H1 (cell line): ENCODE data around the gene ADPRM. TPM values are rescaled to one million over a fixed set of nuclear protein-coding genes. Genes with fewer than 3 reads are reported as not detected.
A peak's percentile ranks its signal among the peaks of the same experiment; 100 is the strongest.

Experiments used
- CTCF ChIA-PET: fragments of 300-600 bp; sonication (Branson Sonifier 250); formaldehyde crosslinking; loops from one replicate; lab custom pipeline; 2021; ENCODE audit not compliant: partially characterized antibody; lab: Charles Lee
- POLR2A ChIA-PET: fragments of 300-600 bp; sonication (Branson Sonifier 250); formaldehyde crosslinking; loops from one replicate; lab custom pipeline; 2021; ENCODE audit warnings: inconsistent platforms; ENCODE audit not compliant: partially characterized antibody; lab: Charles Lee
- DNase-seq, 2 experiments: peaks; one replicate each; pipeline versions ENCODE4 v3.0.0 to v3.0.0-alpha.2; 2010 to 2022; ENCODE audit warnings: low spot score in 2 of 2, low read depth in 1 of 2, mixed read lengths in 1 of 2
- FAIRE-seq: peaks from 2 replicates; lab custom pipeline; 2011; peaks lifted over from hg19 to GRCh38; lab: Jason Lieb, UNC
- H2AFZ ChIP-seq: 2 replicates; pipeline ENCODE4 v1.8.1; 2012; ENCODE audit warnings: low read length, inconsistent platforms
- H2AK5ac ChIP-seq: 2 replicates; pipeline ENCODE4 v1.6.1; 2013; ENCODE audit warnings: low read depth, low read length
- H2BK120ac ChIP-seq: replicated peaks from 2 replicates; pipeline ENCODE3; 2013; ENCODE audit warnings: low read depth, low read length, inconsistent platforms
- H2BK12ac ChIP-seq: 2 replicates; pipeline ENCODE4 v1.6.1; 2013; ENCODE audit warnings: low read depth, low read length
- H2BK15ac ChIP-seq: 2 replicates; pipeline ENCODE4 v1.6.1; 2013; ENCODE audit warnings: low read length
- H2BK20ac ChIP-seq: 2 replicates; pipeline ENCODE4 v1.6.1; 2013; ENCODE audit warnings: low read length
- H2BK5ac ChIP-seq: 2 replicates; pipeline ENCODE4 v1.6.1; 2013; ENCODE audit warnings: low read depth, low read length
- H3K14ac ChIP-seq: 2 replicates; pipeline ENCODE4 v1.6.1; 2013; ENCODE audit warnings: inconsistent platforms; ENCODE audit not compliant: insufficient read length
- H3K18ac ChIP-seq: 2 replicates; pipeline ENCODE4 v1.6.1; 2013; ENCODE audit warnings: low read length; ENCODE audit errors: extremely low read depth
- H3K23ac ChIP-seq: 2 replicates; pipeline ENCODE4 v1.6.1; 2013; ENCODE audit warnings: inconsistent platforms; ENCODE audit not compliant: insufficient read length
- H3K23me2 ChIP-seq: 2 replicates; pipeline ENCODE4 v1.6.1; 2013; ENCODE audit warnings: low read depth, low read length
- H3K27ac ChIP-seq: 2 replicates; pipeline ENCODE4 v1.6.1; 2011; ENCODE audit warnings: low read depth, low read length, inconsistent platforms
- H3K27me3 ChIP-seq, 4 experiments: replicated peaks in 1 of 4; 1 replicate in 1 of 4; 2 replicates in 3 of 4; pipeline versions ENCODE4 v1.6.1 to v1.8.1; 2011 to 2013; ENCODE audit warnings: low read length in 3 of 4, mild to moderate bottlenecking in 3 of 4, inconsistent platforms in 2 of 4, mixed read lengths in 2 of 4, moderate library complexity in 1 of 4; ENCODE audit not compliant: control insufficient read depth in 3 of 4, insufficient read depth in 3 of 4; ENCODE audit errors: extremely low read depth in 1 of 4
- H3K36me3 ChIP-seq, 4 experiments: 2 replicates each; pipeline versions ENCODE4 v1.6.1 to v1.8.1; 2011 to 2013; ENCODE audit warnings: mild to moderate bottlenecking in 4 of 4, low read length in 3 of 4, moderate library complexity in 2 of 4, control low read depth in 1 of 4, inconsistent platforms in 1 of 4; ENCODE audit not compliant: insufficient read depth in 4 of 4, control insufficient read depth in 2 of 4
- H3K4ac ChIP-seq: replicated peaks from 2 replicates; pipeline ENCODE3; 2013; ENCODE audit warnings: low read length, low read depth, mixed read lengths, inconsistent platforms; ENCODE audit not compliant: insufficient read length
- H3K4me1 ChIP-seq, 4 experiments: replicated peaks in 1 of 4; 1 replicate in 1 of 4; 2 replicates in 3 of 4; pipeline versions ENCODE4 v1.6.1 to v1.8.1; 2011 to 2013; ENCODE audit warnings: low read length in 3 of 4, inconsistent platforms in 2 of 4, mixed read lengths in 1 of 4; ENCODE audit not compliant: insufficient read depth in 4 of 4, control insufficient read depth in 3 of 4
- H3K4me2 ChIP-seq, 2 experiments: 2 replicates each; pipeline versions ENCODE4 v1.6.1 to v1.8.1; 2011 to 2013; ENCODE audit warnings: low read depth in 2 of 2, low read length in 2 of 2, control low read depth in 1 of 2, inconsistent platforms in 1 of 2, mild to moderate bottlenecking in 1 of 2; ENCODE audit not compliant: insufficient read depth in 1 of 2
- H3K4me3 ChIP-seq, 4 experiments: fragments of 200-600, 300-600 bp in 1 of 4; sonication (generic), shearing (Covaris generic), sonication (Bioruptor Twin) in 1 of 4; 2 replicates each; pipeline versions ENCODE4 v1.5.1 to v1.8.1; 2011 to 2016; ENCODE audit warnings: low read length in 4 of 4, low read depth in 3 of 4, control low read depth in 2 of 4, inconsistent platforms in 2 of 4, mild to moderate bottlenecking in 2 of 4, mixed read lengths in 1 of 4, moderate library complexity in 1 of 4; ENCODE audit not compliant: insufficient read depth in 2 of 4; ENCODE audit errors: extremely low read depth in 1 of 4
- H3K56ac ChIP-seq: replicated peaks from 2 replicates; pipeline ENCODE3; 2013; ENCODE audit warnings: low read depth, mild to moderate bottlenecking, mixed read lengths, low read length, inconsistent platforms; ENCODE audit not compliant: insufficient read length
- H3K79me1 ChIP-seq: 2 replicates; pipeline ENCODE4 v1.6.1; 2013; ENCODE audit warnings: low read depth, low read length, control low read depth
- H3K79me2 ChIP-seq, 2 experiments: 2 replicates each; pipeline versions ENCODE4 v1.6.1 to v1.8.1; 2012 to 2013; ENCODE audit warnings: low read length in 2 of 2, mild to moderate bottlenecking in 2 of 2, inconsistent platforms in 1 of 2; ENCODE audit not compliant: insufficient read depth in 2 of 2, control insufficient read depth in 1 of 2
- H3K9ac ChIP-seq, 4 experiments: replicated peaks in 1 of 4; 1 replicate in 1 of 4; 2 replicates in 3 of 4; pipeline versions ENCODE4 v1.6.1 to v1.8.1; 2011 to 2013; ENCODE audit warnings: low read depth in 3 of 4, low read length in 3 of 4, control low read depth in 2 of 4, mild to moderate bottlenecking in 2 of 4, moderate library complexity in 2 of 4, inconsistent platforms in 1 of 4; ENCODE audit errors: extremely low read depth in 1 of 4
- H3K9me3 ChIP-seq, 2 experiments: 2 replicates each; pipeline versions ENCODE4 v1.6.1 to v1.8.1; 2012 to 2013; ENCODE audit warnings: mild to moderate bottlenecking in 2 of 2, moderate library complexity in 2 of 2, control low read depth in 1 of 2, inconsistent platforms in 1 of 2, low read depth in 1 of 2, low read length in 1 of 2, mixed read lengths in 1 of 2; ENCODE audit not compliant: insufficient read depth in 2 of 2
- H4K20me1 ChIP-seq, 2 experiments: replicated peaks in 1 of 2; 2 replicates each; pipeline versions ENCODE3 to v1.8.1; 2011 to 2013; ENCODE audit warnings: inconsistent platforms in 2 of 2, low read length in 2 of 2, mild to moderate bottlenecking in 1 of 2; ENCODE audit not compliant: insufficient read depth in 2 of 2, control insufficient read depth in 1 of 2
- H4K5ac ChIP-seq: 2 replicates; pipeline ENCODE4 v1.6.1; 2013; ENCODE audit warnings: low read length, low read depth, mixed read lengths, inconsistent platforms; ENCODE audit not compliant: insufficient read length
- H4K8ac ChIP-seq: 2 replicates; pipeline ENCODE4 v1.8.0; 2013; ENCODE audit warnings: mild to moderate bottlenecking, moderate library complexity, low read length, inconsistent platforms; ENCODE audit not compliant: insufficient read depth; ENCODE audit errors: extremely low read depth
- H4K91ac ChIP-seq: replicated peaks from 2 replicates; pipeline ENCODE3; 2013; ENCODE audit warnings: low read length, mixed read lengths, inconsistent platforms; ENCODE audit not compliant: insufficient read length
- BACH1 ChIP-seq: IDR thresholded peaks from 2 replicates; pipeline ENCODE4 v1.6.1; 2012; ENCODE audit warnings: low read length, improper control_type of control experiment
- CEBPB ChIP-seq: IDR thresholded peaks from 2 replicates; pipeline ENCODE4 v1.6.1; 2012; ENCODE audit warnings: low read depth, low read length
- CREB1 ChIP-seq: IDR thresholded peaks from 2 replicates; pipeline ENCODE4 v1.6.1; 2012; ENCODE audit warnings: inconsistent platforms
- EGR1 ChIP-seq: IDR thresholded peaks from 2 replicates; pipeline ENCODE4 v1.6.1; 2011; ENCODE audit warnings: low read depth, low read length, borderline replicate concordance
- FOSL1 ChIP-seq: IDR thresholded peaks from 2 replicates; pipeline ENCODE4 v1.6.1; 2011; ENCODE audit warnings: mild to moderate bottlenecking, low read depth, low read length, moderate library complexity; ENCODE audit not compliant: insufficient read depth
- GABPA ChIP-seq: IDR thresholded peaks from 2 replicates; pipeline ENCODE4 v1.6.1; 2011; ENCODE audit warnings: mild to moderate bottlenecking, low read length, moderate library complexity, borderline replicate concordance; ENCODE audit not compliant: insufficient read depth
- POLR2AphosphoS5 ChIP-seq: IDR thresholded peaks from 2 replicates; pipeline ENCODE4 v1.6.1; 2011; ENCODE audit warnings: low read depth, low read length
- SIX5 ChIP-seq: IDR thresholded peaks from 2 replicates; pipeline ENCODE4 v1.6.1; 2011; ENCODE audit warnings: mild to moderate bottlenecking, low read depth, low read length
- SP2 ChIP-seq: IDR thresholded peaks from 2 replicates; pipeline ENCODE4 v1.6.1; 2012; ENCODE audit warnings: mild to moderate bottlenecking, low read length, inconsistent platforms
- WGBS, 2 experiments: shearing (Covaris generic) in 1 of 2; methylation state at CpG; one replicate each; pipeline versions ENCODE4 v1.1.6 to v1.1.7; 2013 to 2015; ENCODE audit warnings: low lambda C conversion rate in 2 of 2, mixed read lengths in 2 of 2, inconsistent platforms in 1 of 2, low coverage in 1 of 2, missing lambda C conversion rate in 1 of 2; ENCODE audit not compliant: insufficient replicate concordance in 2 of 2, insufficient coverage in 1 of 2, insufficient read length in 1 of 2; ENCODE audit errors: extremely low coverage in 1 of 2, missing lambda C conversion rate in 1 of 2; 5-methylcytosine and 5-hydroxymethylcytosine counted together
- polyA plus RNA-seq, 7 experiments: library from polyadenylated mRNA; depleted of rRNA in 3 of 7; stranded (reverse) in 5 of 7; unstranded in 2 of 7; fragments of >200 nt in 5 of 7; fragments of 200-250 nt in 2 of 7; gene quantifications; 1 replicate in 5 of 7; 2 replicates in 1 of 7; 4 replicates in 1 of 7; pipeline versions ENCODE4 v1.2.1 to v1.2.3, GENCODE V29; 2011 to 2013; ENCODE audit warnings: missing spikeins in 2 of 7, mixed read lengths in 2 of 7
- total RNA-seq: library from RNA; stranded (reverse); fragmentation: NEBNext Ultra II Directional; extraction: Animal tissue kit (Norgen Biotek cat#: 25700); gene quantifications from 2 replicates; pipeline ENCODE4 v1.2.1, GENCODE V29; 2021
- TF ChIP-seq, protein P1 (sequence below): IDR thresholded peaks from 2 replicates; pipeline ENCODE4 v1.6.1; 2012; ENCODE audit warnings: inconsistent platforms
- TF ChIP-seq, protein P2 (sequence below), 3 experiments: IDR thresholded peaks; 1 replicate in 2 of 3; 2 replicates in 1 of 3; pipeline versions ENCODE4 v1.5.1 to v1.6.1; 2011; ENCODE audit warnings: low read length in 3 of 3, mild to moderate bottlenecking in 3 of 3, inconsistent platforms in 2 of 3, low read depth in 1 of 3, moderate library complexity in 1 of 3; ENCODE audit not compliant: insufficient read depth in 1 of 3; ENCODE audit errors: control extremely low read depth in 1 of 3

The ADPRM gene
- total and polyA plus RNA-seq, 2 of the 8 experiments (the other 6 are each of a cell fraction or from before 2014, with no cell fraction given): 6.7 to 7.9 TPM

DNA sequence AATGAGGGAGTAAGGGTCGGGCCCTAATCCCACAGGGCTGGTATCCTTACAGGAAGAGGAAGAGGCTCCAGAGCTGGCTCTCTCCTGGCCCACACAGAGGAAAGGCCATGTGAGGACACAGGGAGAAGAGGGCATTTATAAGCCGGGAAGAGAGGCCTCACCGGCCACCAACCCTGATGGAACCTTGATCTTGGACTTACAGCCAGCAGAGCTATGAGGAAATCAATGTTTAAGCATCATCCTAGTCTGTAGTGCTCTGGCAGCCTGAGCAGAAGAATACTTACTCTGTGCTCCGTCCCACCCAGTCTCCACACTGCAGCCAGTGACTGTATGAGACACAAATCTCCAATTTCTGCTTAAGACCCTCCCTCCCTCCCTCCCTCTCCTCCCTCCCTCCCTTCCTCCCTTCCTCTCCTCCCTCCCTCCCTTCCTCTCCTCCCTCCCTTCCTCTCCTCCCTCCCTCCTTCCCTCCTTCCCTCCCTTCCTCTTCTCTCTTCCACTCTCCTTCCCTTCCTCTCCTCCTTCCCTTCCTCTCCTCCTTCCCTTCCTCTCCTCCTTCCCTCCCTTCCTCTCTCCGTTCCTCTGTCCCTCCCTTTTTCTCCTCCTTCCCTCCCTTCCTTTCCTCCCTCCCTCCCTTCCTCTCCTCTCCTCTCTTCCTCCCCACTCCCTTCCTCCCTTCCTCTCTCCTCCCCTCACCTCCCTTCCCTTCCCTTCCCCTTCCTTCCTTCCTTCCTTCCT lies 41.3 kb downstream of the ADPRM start:
- Histone ChIP-seq H4K20me1 (no peaks in the 10 kb centered on the region), H3K4ac (no peak overlapping the region), H2BK20ac (no peak overlapping the region), H3K14ac (no peak overlapping the region), H3K9ac (no peak overlapping the region), H3K56ac (no peak overlapping the region), H3K23me2 (no peaks in the 10 kb centered on the region; the same call in 1 of the 2 replicates), H3K9me3 (no peaks in the 10 kb centered on the region), H3K4me3 (no peak overlapping the region), H4K8ac (no peak overlapping the region), H3K79me1 (no peaks in the 10 kb centered on the region), H2BK15ac (no peak overlapping the region), H3K27ac (no peak overlapping the region), H3K4me2 (no peak overlapping the region), H2AFZ (no peak overlapping the region), H3K36me3 (no peaks in the 10 kb centered on the region), H3K4me1 (no peaks in the 10 kb centered on the region), H3K27me3 (no peaks in the 10 kb centered on the region), H2AK5ac (no peak overlapping the region), H2BK5ac (peak overlapping the region; percentile 56; the same call in 1 of the 2 replicates), H2BK120ac (no peak overlapping the region), H2BK12ac (peak overlapping the region; percentile 71; the same call in 1 of the 2 replicates), H3K23ac (no peak overlapping the region), H3K18ac (no peak overlapping the region), H3K79me2 (no peaks in the 10 kb centered on the region), H4K5ac (no peak overlapping the region), H4K91ac (no peak overlapping the region)
- CTCF ChIA-PET: interaction anchor here (0.6 to 8.1 kb wide), 10 partner anchors 9 to 1242 kb away, joined by 3 to 88 read pairs (median 4); no protein-coding TSS in a partner anchor
- 69% methylated on average over 5 of the region's 5 CpGs; no CpG with 5 or more reads in 1 of the 2 experiments for WGBS, 2 experiments
- peak in 1 of 2 experiments; percentile 28 for DNase-seq
- no peak for FAIRE-seq
- POLR2A ChIA-PET: interaction anchor here (1.0 to 1.2 kb wide), 2 partner anchors 8 to 106 kb away, joined by 3 to 4 read pairs; no protein-coding TSS in a partner anchor
- TF ChIP-seq SP2 (no peak), SIX5 (no peak), CREB1 (no peak), FOSL1 (no peak), POLR2AphosphoS5 (no peak), EGR1 (no peak), CEBPB (no peak), BACH1 (no peak), GABPA (no peak)
- TF ChIP-seq, protein P1, sequence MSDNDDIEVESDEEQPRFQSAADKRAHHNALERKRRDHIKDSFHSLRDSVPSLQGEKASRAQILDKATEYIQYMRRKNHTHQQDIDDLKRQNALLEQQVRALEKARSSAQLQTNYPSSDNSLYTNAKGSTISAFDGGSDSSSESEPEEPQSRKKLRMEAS: no peak
- TF ChIP-seq, protein P2, sequence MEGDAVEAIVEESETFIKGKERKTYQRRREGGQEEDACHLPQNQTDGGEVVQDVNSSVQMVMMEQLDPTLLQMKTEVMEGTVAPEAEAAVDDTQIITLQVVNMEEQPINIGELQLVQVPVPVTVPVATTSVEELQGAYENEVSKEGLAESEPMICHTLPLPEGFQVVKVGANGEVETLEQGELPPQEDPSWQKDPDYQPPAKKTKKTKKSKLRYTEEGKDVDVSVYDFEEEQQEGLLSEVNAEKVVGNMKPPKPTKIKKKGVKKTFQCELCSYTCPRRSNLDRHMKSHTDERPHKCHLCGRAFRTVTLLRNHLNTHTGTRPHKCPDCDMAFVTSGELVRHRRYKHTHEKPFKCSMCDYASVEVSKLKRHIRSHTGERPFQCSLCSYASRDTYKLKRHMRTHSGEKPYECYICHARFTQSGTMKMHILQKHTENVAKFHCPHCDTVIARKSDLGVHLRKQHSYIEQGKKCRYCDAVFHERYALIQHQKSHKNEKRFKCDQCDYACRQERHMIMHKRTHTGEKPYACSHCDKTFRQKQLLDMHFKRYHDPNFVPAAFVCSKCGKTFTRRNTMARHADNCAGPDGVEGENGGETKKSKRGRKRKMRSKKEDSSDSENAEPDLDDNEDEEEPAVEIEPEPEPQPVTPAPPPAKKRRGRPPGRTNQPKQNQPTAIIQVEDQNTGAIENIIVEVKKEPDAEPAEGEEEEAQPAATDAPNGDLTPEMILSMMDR (IDR thresholded peaks at IDR 0.05; ENCODE audit: control extremely low read depth in 1 of 3, insufficient read depth in 1 of 3, low read depth in 1 of 3, low read length in 3 of 3): no peak
